Activated naive CD4-positive, alpha-beta T cell treated with anti-CD3 and anti-CD28 coated beads, Interleukin-2, amount 50 U/mL, for 16 hours (primary cell): ENCODE results near the gene PELO.

Source experiments
- DNase-seq: peaks from one replicate; pipeline ENCODE4 v3.0.0-alpha.2; 2020

The PELO gene

GRCh38 chr5:52834320-52834719 lies 46.6 kb downstream of the PELO start:
- no peak for DNase-seq

- DNase-seq, result no peak
Observed at GRCh38 chr5:52837068-52837467, 49.4 kb downstream of the PELO start.
